ENCODE measurements around the gene TRIB2. TPM values are rescaled to one million over a fixed set of nuclear protein-coding genes. Genes with fewer than 3 reads are reported as not detected.

TRIB2 gene
- total and polyA plus RNA-seq, 2 of the 13 experiments (the other 11 are each of a cell fraction or from before 2014, with no cell fraction given): 1.1 to 2.3 TPM

GRCh38 chr2:12716282-12717190, at the start of gene TRIB2 (continued):
- no peak for TF ChIP-seq ZBTB34 (CRISPR knock-in tag; IDR thresholded peaks at IDR 0.05)
- 0 out of 2 replicates have a peak, but pooled peaks have one; percentile 51 for TF ChIP-seq ZNF430 (CRISPR knock-in tag; IDR thresholded peaks at IDR 0.05)
- no peak for TF ChIP-seq ZNF775 (CRISPR knock-in tag; IDR thresholded peaks at IDR 0.05; ENCODE audit: borderline replicate concordance)
- TF ChIP-seq SP2 (CRISPR knock-in tag; IDR thresholded peaks at IDR 0.05): peak; percentile 53; the same call in 1 of the 2 replicates
- TF ChIP-seq ZNF337 (CRISPR knock-in tag; IDR thresholded peaks at IDR 0.05; ENCODE audit: borderline replicate concordance, low read depth): no peak
- no peak for TF ChIP-seq ZNF296 (CRISPR knock-in tag; conservative IDR thresholded peaks at IDR 0.05)
- no peak for TF ChIP-seq ZNF746 (CRISPR knock-in tag; IDR thresholded peaks at IDR 0.05)
- TF ChIP-seq ZBTB7A (CRISPR knock-in tag; IDR thresholded peaks at IDR 0.05): no peak
- TF ChIP-seq ZNF446 (CRISPR knock-in tag; IDR thresholded peaks at IDR 0.05): no peak
- TF ChIP-seq ZBTB39 (CRISPR knock-in tag; IDR thresholded peaks at IDR 0.05): no peak
- peak; percentile 48 for TF ChIP-seq XRCC5 (optimal IDR thresholded peaks at IDR 0.05; ENCODE audit: low read length)
- TF ChIP-seq ATF7 (IDR thresholded peaks at IDR 0.05): no peak
- no peak for TF ChIP-seq ATF7 (CRISPR knock-in tag; IDR thresholded peaks at IDR 0.05)
- TF ChIP-seq ZNF605 (CRISPR knock-in tag; IDR thresholded peaks at IDR 0.05): 0 out of 2 replicates have a peak, but pooled peaks have one; percentile 37
- no peak for TF ChIP-seq REST (IDR thresholded peaks at IDR 0.05; ENCODE audit: borderline replicate concordance in 1 of 2, low read depth in 1 of 2, low read length in 2 of 2)
- no peak for TF ChIP-seq CSRNP2 (CRISPR knock-in tag; conservative IDR thresholded peaks at IDR 0.05; ENCODE audit: low read depth)
- TF ChIP-seq ZNF335 (CRISPR knock-in tag; IDR thresholded peaks at IDR 0.05): no peak
- TF ChIP-seq FOSL1 (CRISPR knock-in tag; IDR thresholded peaks at IDR 0.05; ENCODE audit: borderline replicate concordance): no peak
- 0 out of 2 replicates have a peak, but pooled peaks have one; percentile 82 for TF ChIP-seq EZH2 (conservative IDR thresholded peaks at IDR 0.05; ENCODE audit: low read depth, low read length)
